ENCODE data around the gene PCDHB5.
"Not testable (repeated sequence)": the region's sequence is repeated elsewhere in the genome, so short reads cannot be mapped to it uniquely, and the experiment has no call there.

Gene PCDHB5

GRCh38 chr5:141151632-141152031, 16.6 kb downstream of the PCDHB5 start:
- not testable (repeated sequence) for DNase-seq

- DNase-seq = not testable (repeated sequence)
Observed at GRCh38 chr5:141152096-141152495, 17.1 kb downstream of the PCDHB5 start.

DNA sequence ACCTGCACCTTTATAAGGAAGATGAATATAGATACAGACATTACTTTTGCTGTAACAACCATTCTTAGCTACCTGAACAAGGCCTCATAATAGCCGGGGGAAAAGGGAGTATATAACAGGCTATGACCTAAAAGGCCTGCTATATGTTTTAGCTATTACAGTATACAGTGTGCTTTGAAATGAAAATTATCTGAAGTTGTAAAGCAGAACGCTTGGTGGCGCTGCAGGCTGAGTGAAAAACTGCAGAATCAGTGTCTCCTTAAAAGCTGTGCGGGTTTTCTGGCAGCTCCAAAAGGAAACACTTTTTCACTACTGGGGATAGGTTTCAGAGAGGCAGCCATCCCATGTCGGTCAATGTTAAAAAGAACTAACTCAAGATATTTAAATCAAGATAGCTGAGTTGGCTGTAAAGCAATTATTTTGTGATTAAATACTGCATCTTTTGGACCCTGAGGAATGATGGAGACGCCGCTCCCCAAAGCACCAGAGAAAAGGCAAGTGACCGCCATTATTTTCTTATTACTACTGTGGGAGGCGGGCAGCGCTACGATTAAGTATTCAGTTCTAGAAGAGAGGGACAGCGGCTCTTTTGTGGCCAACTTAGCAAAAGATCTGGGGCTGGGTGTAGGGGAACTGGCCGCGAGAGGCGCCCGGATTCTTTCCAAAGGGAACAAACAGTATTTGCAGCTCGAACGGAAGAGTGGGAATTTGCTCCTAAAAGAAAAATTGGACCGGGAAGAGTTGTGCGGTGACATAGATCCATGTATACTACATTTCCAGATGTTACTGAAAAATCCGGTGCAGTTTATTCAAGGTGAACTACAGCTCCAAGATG, 20.8 kb downstream of the PCDHB5 start:
- peak in 1 of 58 donors; percentile 0 for DNase-seq

- not testable (repeated sequence) for DNase-seq
Observed at GRCh38 chr5:141157356-141157755, 22.4 kb downstream of the PCDHB5 start.

- not testable (repeated sequence) for DNase-seq
Observed at GRCh38 chr5:141157901-141158300, 22.9 kb downstream of the PCDHB5 start.

DNA sequence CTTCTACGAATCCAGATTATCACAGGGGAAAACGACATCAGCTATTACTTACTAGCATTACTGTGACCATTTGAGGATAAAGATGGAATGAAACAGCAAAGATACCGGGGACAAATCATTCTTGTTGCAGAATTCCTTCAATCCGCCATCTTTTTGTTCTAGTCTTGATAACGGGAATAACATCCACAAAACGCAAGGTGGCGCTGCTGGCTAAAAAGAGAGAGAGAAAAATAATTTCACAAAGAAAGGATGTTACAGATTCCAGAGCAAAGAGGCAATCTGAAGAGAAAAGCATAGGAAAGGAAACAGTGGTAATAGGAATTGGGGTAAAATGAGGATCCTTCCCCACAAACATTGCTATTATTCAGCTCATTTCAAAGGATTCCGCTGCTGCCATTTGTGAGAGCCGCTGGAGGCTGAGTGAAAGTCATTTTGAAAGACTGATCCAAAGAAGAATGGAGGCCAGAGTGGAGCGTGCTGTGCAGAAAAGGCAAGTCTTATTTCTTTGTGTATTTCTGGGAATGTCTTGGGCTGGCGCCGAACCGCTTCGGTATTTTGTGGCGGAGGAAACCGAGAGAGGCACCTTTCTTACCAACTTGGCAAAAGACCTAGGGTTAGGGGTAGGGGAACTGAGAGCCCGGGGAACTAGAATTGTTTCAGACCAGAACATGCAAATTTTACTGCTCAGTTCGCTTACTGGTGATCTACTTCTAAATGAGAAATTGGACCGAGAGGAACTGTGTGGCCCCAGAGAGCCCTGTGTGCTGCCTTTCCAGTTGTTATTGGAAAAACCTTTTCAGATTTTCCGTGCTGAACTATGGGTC, 37.6 kb downstream of the PCDHB5 start, which contains the start of gene PCDHB7:
PCDHB7 (plus strand) TSS at position 264 of the 824 bp plus-strand sequence; CDS start at position 456, 192 bp downstream.
- peak in 2 of 58 donors; percentile 11 for DNase-seq

DNA sequence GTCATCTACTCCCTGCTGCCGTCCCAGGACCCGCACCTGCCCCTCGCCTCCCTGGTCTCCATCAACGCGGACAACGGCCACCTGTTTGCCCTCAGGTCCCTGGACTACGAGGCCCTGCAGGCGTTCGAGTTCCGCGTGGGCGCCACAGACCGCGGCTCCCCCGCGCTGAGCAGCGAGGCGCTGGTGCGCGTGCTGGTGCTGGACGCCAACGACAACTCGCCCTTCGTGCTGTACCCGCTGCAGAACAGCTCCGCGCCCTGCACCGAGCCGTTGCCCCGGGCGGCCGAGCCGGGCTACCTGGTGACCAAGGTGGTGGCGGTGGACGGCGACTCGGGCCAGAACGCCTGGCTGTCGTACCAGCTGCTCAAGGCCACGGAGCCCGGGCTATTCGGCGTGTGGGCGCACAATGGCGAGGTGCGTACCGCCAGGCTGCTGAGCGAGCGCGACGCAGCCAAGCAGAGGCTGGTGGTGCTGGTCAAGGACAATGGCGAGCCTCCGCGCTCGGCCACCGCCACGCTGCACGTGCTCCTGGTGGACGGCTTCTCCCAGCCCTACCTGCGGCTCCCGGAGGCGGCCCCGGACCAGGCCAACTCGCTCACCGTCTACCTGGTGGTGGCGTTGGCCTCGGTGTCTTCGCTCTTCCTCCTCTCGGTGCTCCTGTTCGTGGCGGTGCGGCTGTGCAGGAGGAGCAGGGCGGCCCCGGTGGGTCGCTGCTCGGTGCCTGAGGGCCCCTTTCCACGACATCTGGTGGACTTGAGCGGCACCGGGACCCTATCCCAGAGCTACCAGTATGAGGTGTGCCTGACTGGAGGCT, 39.5 kb downstream of the PCDHB5 start:
- DNase-seq = not testable (repeated sequence)

DNA sequence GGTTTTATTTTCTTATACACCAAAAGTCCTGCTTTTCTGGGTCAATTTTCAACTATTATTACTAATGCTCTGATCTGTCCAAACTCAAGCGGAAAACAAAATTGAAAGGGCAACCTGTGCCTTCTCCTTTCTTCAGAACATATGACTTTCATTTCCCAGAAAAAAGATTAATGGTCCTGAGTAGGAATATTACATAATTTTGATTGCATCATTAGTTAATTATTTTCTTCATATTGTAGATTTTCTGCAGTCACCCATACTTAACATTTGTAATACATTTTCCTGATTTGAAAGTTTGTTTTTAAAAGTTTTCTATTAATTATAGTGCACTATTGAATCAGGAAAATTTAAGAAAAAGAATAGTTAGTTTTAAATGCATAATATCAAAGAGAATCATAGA, 40.9 kb downstream of the PCDHB5 start:
- DNase-seq = no peak

DNA sequence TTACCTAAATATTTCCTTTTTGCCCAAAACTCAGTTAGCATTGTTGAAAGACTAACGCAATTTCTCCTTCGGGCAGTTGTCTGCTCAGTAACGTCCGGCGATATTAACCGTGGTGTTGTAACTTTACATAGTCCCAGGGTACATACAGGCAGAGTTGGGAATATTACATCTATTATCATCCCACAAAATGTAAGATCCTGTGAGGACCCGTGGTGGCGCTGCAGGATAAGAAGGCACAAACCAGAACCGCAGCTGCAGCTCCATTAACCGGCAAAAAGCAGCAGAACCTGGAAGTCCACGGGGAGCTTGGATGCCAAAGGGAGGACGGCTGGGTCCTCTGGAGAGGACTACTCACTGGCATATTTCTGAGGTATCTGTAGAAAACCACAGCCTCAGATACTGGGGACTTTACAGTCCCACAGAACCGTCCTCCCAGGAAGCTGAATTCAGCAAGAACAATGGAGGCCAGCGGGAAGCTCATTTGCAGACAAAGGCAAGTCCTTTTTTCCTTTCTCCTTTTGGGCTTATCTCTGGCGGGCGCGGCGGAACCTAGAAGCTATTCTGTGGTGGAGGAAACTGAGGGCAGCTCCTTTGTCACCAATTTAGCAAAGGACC, 42.7 kb downstream of the PCDHB5 start, which contains the start of gene PCDHB8:
PCDHB8 (plus strand) TSS at position 214 of the 615 bp plus-strand sequence; CDS start at position 459, 245 bp downstream.
- not testable (repeated sequence) for DNase-seq

DNA sequence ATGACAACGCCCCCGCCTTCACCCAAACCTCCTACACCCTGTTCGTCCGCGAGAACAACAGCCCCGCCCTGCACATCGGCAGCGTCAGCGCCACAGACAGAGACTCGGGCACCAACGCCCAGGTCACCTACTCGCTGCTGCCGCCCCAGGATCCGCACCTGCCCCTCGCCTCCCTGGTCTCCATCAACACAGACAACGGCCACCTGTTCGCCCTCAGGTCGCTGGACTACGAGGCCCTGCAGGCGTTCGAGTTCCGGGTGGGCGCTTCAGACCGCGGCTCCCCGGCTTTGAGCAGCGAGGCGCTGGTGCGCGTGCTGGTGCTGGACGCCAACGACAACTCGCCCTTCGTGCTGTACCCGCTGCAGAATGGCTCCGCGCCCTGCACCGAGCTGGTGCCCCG, 44.4 kb downstream of the PCDHB5 start:
- not testable (repeated sequence) for DNase-seq

GRCh38 chr5:141179876-141180275, 44.9 kb downstream of the PCDHB5 start:
- DNase-seq = not testable (repeated sequence)

- DNase-seq = no peak
Observed at GRCh38 chr5:141180313-141180712, 45.3 kb downstream of the PCDHB5 start.

GRCh38 chr5:141182248-141182647, 47.2 kb downstream of the PCDHB5 start, which contains the start of gene PCDHB16:
PCDHB16 (plus strand) TSS chr5:141182387; CDS start chr5:141182560, 173 bp downstream.
- peak in 10 of 58 donors; percentile 5 to 35 (median 16) for DNase-seq

GRCh38 chr5:141184117-141184855, 49.3 kb downstream of the PCDHB5 start:
- not testable (repeated sequence) for DNase-seq

DNA sequence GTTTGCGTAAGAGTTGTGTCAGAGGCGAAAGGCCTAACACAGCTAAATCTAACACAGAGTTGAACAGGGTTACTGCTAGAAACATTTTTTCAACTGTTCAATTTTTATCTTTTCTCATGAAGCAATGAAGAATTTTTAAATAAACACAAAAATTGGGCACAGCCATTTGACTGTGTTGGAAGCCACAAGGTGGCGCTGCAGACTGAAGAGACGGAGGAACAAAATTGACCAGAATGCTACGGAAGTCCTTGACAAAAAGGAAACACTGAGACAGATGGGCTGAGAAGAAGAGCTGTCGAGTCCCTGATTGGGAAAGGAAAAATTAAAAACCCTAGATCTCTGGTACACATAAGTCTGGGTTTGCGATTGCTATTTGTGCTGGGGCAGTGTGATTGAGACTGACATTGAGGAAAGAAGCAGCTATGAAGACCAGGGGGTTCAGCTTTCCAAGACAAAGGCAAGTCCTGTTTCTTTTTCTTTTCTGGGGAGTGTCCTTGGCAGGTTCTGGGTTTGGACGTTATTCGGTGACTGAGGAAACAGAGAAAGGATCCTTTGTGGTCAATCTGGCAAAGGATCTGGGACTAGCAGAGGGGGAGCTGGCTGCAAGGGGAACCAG, 52.0 kb downstream of the PCDHB5 start, which contains the start of gene PCDHB9:
PCDHB9 (plus strand) TSS at position 265 of the 616 bp plus-strand sequence; CDS start at position 423, 158 bp downstream.
- peak in 1 of 58 donors; percentile 8 for DNase-seq

Measured in anterior cingulate cortex (tissue), 58 donors.